ENCODE data around the gene FAM13C. TPM values are rescaled to one million over a fixed set of nuclear protein-coding genes. Genes with fewer than 3 reads are reported as not detected.
"Not testable (repeated sequence)": the region's sequence is repeated elsewhere in the genome, so short reads cannot be mapped to it uniquely, and the experiment has no call there.

The FAM13C gene
- polyA plus RNA-seq, 2 of the 4 experiments (the other 2 are of a cell fraction): not detected

GRCh38 chr10:59225211-59225610 is 137.1 kb downstream of the FAM13C start (continued):
- no peak for TF ChIP-seq HES2 (IDR thresholded peaks at IDR 0.05)
- no peak for TF ChIP-seq HOXA7 (CRISPR knock-in tag; IDR thresholded peaks at IDR 0.05)
- no peak for TF ChIP-seq FOSL2 (IDR thresholded peaks at IDR 0.05)
- TF ChIP-seq FOSL2 (CRISPR knock-in tag; IDR thresholded peaks at IDR 0.05): no peak
- no peak for TF ChIP-seq MAZ (IDR thresholded peaks at IDR 0.05; ENCODE audit: borderline replicate concordance, low read depth, low read length)
- TF ChIP-seq NPAS2 (CRISPR knock-in tag; IDR thresholded peaks at IDR 0.05; ENCODE audit: borderline replicate concordance): no peak
- TF ChIP-seq REST (IDR thresholded peaks at IDR 0.05): no peak
- TF ChIP-seq ZNF302 (CRISPR knock-in tag; IDR thresholded peaks at IDR 0.05): no peak
- no peak for TF ChIP-seq HOXB5 (CRISPR knock-in tag; IDR thresholded peaks at IDR 0.05)
- no peak for TF ChIP-seq ZC3H11A (IDR thresholded peaks at IDR 0.05)

- POLR2A ChIA-PET: interaction anchor here (0.5 kb wide), 1 partner anchor 755 kb away, joined by 3 read pairs; no protein-coding TSS in a partner anchor
Observed at GRCh38 chr10:59223597-59223996, 138.8 kb downstream of the FAM13C start.

GRCh38 chr10:59222788-59223187 is 139.6 kb downstream of the FAM13C start:
- no peak overlapping the region for H3K27ac ChIP-seq
- FAIRE-seq (peak; percentile 59), ATAC-seq (no peak), DNase-seq (ENCODE audit: low read depth in 1 of 2, low spot score in 1 of 2) (no peak)
- TF ChIP-seq MAZ (IDR thresholded peaks at IDR 0.05; ENCODE audit: borderline replicate concordance, low read depth, low read length) (no peak), NR3C1 (IDR thresholded peaks at IDR 0.05) (no peak), E2F6 (IDR thresholded peaks at IDR 0.05; ENCODE audit: borderline replicate concordance, low read depth) (no peak), FOXS1 (CRISPR knock-in tag; IDR thresholded peaks at IDR 0.05) (no peak), CBX8 (IDR thresholded peaks at IDR 0.05) (no peak), RAD21 (conservative IDR thresholded peaks at IDR 0.05 in 1 of 2, IDR thresholded peaks at IDR 0.05 in 1 of 2) (no peak), HMGXB4 (CRISPR knock-in tag; IDR thresholded peaks at IDR 0.05; ENCODE audit: borderline replicate concordance) (no peak), ZSCAN20 (CRISPR knock-in tag; IDR thresholded peaks at IDR 0.05) (no peak), TP53 (CRISPR knock-in tag; IDR thresholded peaks at IDR 0.05) (no peak), CHD2 (IDR thresholded peaks at IDR 0.05; ENCODE audit: low read length, partially characterized antibody) (no peak), PHF8 (IDR thresholded peaks at IDR 0.05; ENCODE audit: borderline replicate concordance, low read depth) (no peak), CHD4 (IDR thresholded peaks at IDR 0.05; ENCODE audit: borderline replicate concordance) (no peak), RCOR1 (IDR thresholded peaks at IDR 0.05; ENCODE audit: low read depth, low read length) (no peak)
- no peaks in the 10 kb centered on the region for H3K9me3 ChIP-seq
- H3K4me3 ChIP-seq: no peak overlapping the region
- no peaks in the 10 kb centered on the region for H3K4me1 ChIP-seq
- ChIA-PET CTCF (interaction anchor here (0.7 to 1.2 kb wide), 2 partner anchors 365 to 1510 kb away, joined by 3 to 4 read pairs; no protein-coding TSS in a partner anchor), POLR2A (interaction anchor here (0.5 kb wide), 1 partner anchor 754 kb away, joined by 3 read pairs; no protein-coding TSS in a partner anchor)
- H3K4me2 ChIP-seq: no peak overlapping the region

More at GRCh38 chr10:59223597-59223996, 138.8 kb downstream of the FAM13C start:
- not testable (repeated sequence) for H3K4me3 ChIP-seq; H3K27ac ChIP-seq; ATAC-seq; H3K4me2 ChIP-seq; FAIRE-seq; H3K4me1 ChIP-seq; DNase-seq (ENCODE audit: low read depth in 1 of 2, low spot score in 1 of 2); H3K9me3 ChIP-seq
- 68% methylated on average over 2 of the region's 2 CpGs for WGBS (ENCODE audit: missing lambda C conversion rate)
- CTCF ChIA-PET: interaction anchor here (0.7 to 1.2 kb wide), 2 partner anchors 364 to 1510 kb away, joined by 3 to 4 read pairs; no protein-coding TSS in a partner anchor
